Esophagus muscularis mucosa (tissue), 4 donors: ENCODE measurements around the gene MMP14. TPM values are rescaled to one million over a fixed set of nuclear protein-coding genes. Genes with fewer than 3 reads are reported as not detected.

Experiments used
- DNase-seq: peaks from one replicate; pipeline ENCODE4 v3.0.0-alpha.2; 2017; ENCODE audit errors: extremely low spot score
- H3K27ac ChIP-seq, 4 donors: fragments of 200-600 bp; sonication (generic); replicated peaks in 1 of 4; 1 replicate in 3 of 4; 2 replicates in 1 of 4; pipeline ENCODE4 v1.5.1; 2016 to 2019; ENCODE audit warnings: mild to moderate bottlenecking in 1 of 4
- H3K27me3 ChIP-seq, 4 donors: fragments of 200-600 bp; sonication (generic); one replicate each; pipeline versions ENCODE4 v1.5.1 to v1.6.0; 2016 to 2019
- H3K36me3 ChIP-seq, 4 donors: fragments of 200-600 bp; sonication (generic); one replicate each; pipeline ENCODE4 v1.5.1; 2016 to 2019
- H3K4me1 ChIP-seq, 4 donors: fragments of 200-600 bp; sonication (generic); one replicate each; pipeline ENCODE4 v1.5.1; 2016 to 2019
- H3K4me3 ChIP-seq, 4 donors: fragments of 200-600 bp; sonication (generic); 1 replicate in 2 of 4; 2 replicates in 2 of 4; pipeline ENCODE4 v1.5.1; 2016 to 2019; ENCODE audit warnings: mild to moderate bottlenecking in 4 of 4, moderate library complexity in 1 of 4
- H3K9me3 ChIP-seq, 4 donors: fragments of 200-600 bp; sonication (generic); 1 replicate in 3 of 4; 2 replicates in 1 of 4; pipeline ENCODE4 v1.5.1; 2016 to 2019
- CTCF ChIP-seq, 3 experiments: fragments of 200-600 bp in 2 of 3; fragments of 450-650 bp in 1 of 3; sonication (generic) in 2 of 3; IDR thresholded peaks; one replicate each; pipeline ENCODE4 v1.5.1; 2017 to 2019; ENCODE audit warnings: antibody characterized with exemption in 3 of 3, mild to moderate bottlenecking in 2 of 3, moderate library complexity in 1 of 3
- EP300 ChIP-seq: sonication (generic); formaldehyde crosslinking; IDR thresholded peaks from one replicate; pipeline ENCODE4 v1.6.1; 2017; ENCODE audit warnings: antibody characterized with exemption
- POLR2A ChIP-seq: fragments of 450-650 bp; IDR thresholded peaks from one replicate; pipeline ENCODE4 v1.6.1; 2017; ENCODE audit warnings: antibody characterized with exemption, moderate library complexity, mild to moderate bottlenecking, low read depth
- POLR2AphosphoS5 ChIP-seq, 2 donors: sonication (generic); formaldehyde crosslinking; IDR thresholded peaks; one replicate each; pipeline ENCODE4 v1.6.1; 2017; ENCODE audit warnings: antibody characterized with exemption in 2 of 2
- WGBS: methylation state at CpG from one replicate; pipeline ENCODE4 v1.1.5; 2018; 5-methylcytosine and 5-hydroxymethylcytosine counted together
- intact Hi-C: fragments of 100-400 bp; cut with DNase I; formaldehyde crosslinking; loops from one replicate; pipeline ENCODE4 v1.15.1; 2023
- total RNA-seq, 4 donors: library from RNA; depleted of rRNA; stranded (reverse); fragments of >200 nt; gene quantifications; one replicate each; pipeline versions ENCODE4 v1.1.0 to v1.2.1, GENCODE V29; 2016

The MMP14 gene
- total RNA-seq, 4 donors from 2014 or later, result 83.9 to 149 (median 123) TPM

GRCh38 chr14:22872033-22872832 lies 35.8 kb downstream of the MMP14 start:
- Histone ChIP-seq H3K27ac (peak overlapping the region; percentile 98 to 100 (median 100)), H3K27me3 (peaks cover 0 to 3% (median 0%) of the 10 kb centered on the region in 4 donors), H3K9me3 (no peaks in the 10 kb centered on the region), H3K36me3 (peaks cover 32 to 43% (median 42%) of the 10 kb centered on the region in 4 donors), H3K4me1 (peaks cover 27 to 60% (median 56%) of the 10 kb centered on the region in 4 donors), H3K4me3 (peak overlapping the region; percentile 92 to 100 (median 98))
- TF ChIP-seq POLR2A (no peak), CTCF (IDR thresholded peaks at IDR 0.05) (peak; percentile 94 to 100 (median 98)), EP300 (no peak), POLR2AphosphoS5 (IDR thresholded peaks at IDR 0.05) (peak; percentile 74)
- peak; percentile 96 for DNase-seq
- 0% methylated on average over 21 of the region's 45 CpGs for WGBS
- intact Hi-C loops, result loop anchor here (1.0 to 10.0 kb wide), 2 partner anchors 28 to 113 kb away; partner anchors contain the start of gene AJUBA

- DNase-seq, result no peak
- WGBS, result 30% methylated on average over 9 of the region's 10 CpGs
- peaks cover 0 to 3% (median 0%) of the 10 kb centered on the region in 4 donors for H3K27me3 ChIP-seq
- H3K4me1 ChIP-seq, result peaks cover 27 to 60% (median 56%) of the 10 kb centered on the region in 4 donors
- peaks cover 39 to 50% (median 49%) of the 10 kb centered on the region in 4 donors for H3K36me3 ChIP-seq
- no peaks in the 10 kb centered on the region for H3K9me3 ChIP-seq
- no peak for TF ChIP-seq POLR2AphosphoS5 (IDR thresholded peaks at IDR 0.05)
- peak in 1 of 3 experiments; percentile 11 for TF ChIP-seq CTCF (IDR thresholded peaks at IDR 0.05)
- H3K4me3 ChIP-seq, result peak overlapping the region; percentile 92 to 100 (median 98)
- H3K27ac ChIP-seq, result peak overlapping the region; percentile 98 to 100 (median 100)
- intact Hi-C loops, result loop anchor here (1.0 to 10.0 kb wide), 2 partner anchors 27 to 112 kb away; partner anchors contain the start of gene AJUBA
Measured at GRCh38 chr14:22872833-22873520, 36.6 kb downstream of the MMP14 start.

- Histone ChIP-seq H3K36me3 (peaks cover 45 to 69% (median 68%) of the 10 kb centered on the region in 4 donors), H3K27ac (no peak overlapping the region), H3K4me3 (no peak overlapping the region), H3K4me1 (peaks cover 22 to 52% (median 48%) of the 10 kb centered on the region in 4 donors), H3K27me3 (peaks cover 0 to 3% (median 0%) of the 10 kb centered on the region in 4 donors), H3K9me3 (no peaks in the 10 kb centered on the region)
- intact Hi-C loops, result loop anchor here (2.0 to 10.0 kb wide), 3 partner anchors 22 to 110 kb away; partner anchors contain the start of gene AJUBA
- no peak for DNase-seq
- no peak for TF ChIP-seq POLR2AphosphoS5 (IDR thresholded peaks at IDR 0.05)
- TF ChIP-seq CTCF (IDR thresholded peaks at IDR 0.05), result no peak
- no peak for TF ChIP-seq EP300
- TF ChIP-seq POLR2A, result no peak
- 93% methylated on average over 13 of the region's 15 CpGs for WGBS
Measured at GRCh38 chr14:22875003-22875747, 38.8 kb downstream of the MMP14 start.

GRCh38 chr14:22875748-22876319 lies 39.4 kb downstream of the MMP14 start:
- peaks cover 0 to 3% (median 0%) of the 10 kb centered on the region in 4 donors for H3K27me3 ChIP-seq
- no peak overlapping the region for H3K4me3 ChIP-seq
- no peak for DNase-seq
- no peaks in the 10 kb centered on the region for H3K9me3 ChIP-seq
- intact Hi-C loops, result loop anchor here (2.0 to 10.0 kb wide), 3 partner anchors 21 to 109 kb away; partner anchors contain the start of gene AJUBA
- H3K36me3 ChIP-seq, result peaks cover 45 to 69% (median 68%) of the 10 kb centered on the region in 4 donors
- H3K27ac ChIP-seq, result no peak overlapping the region
- peaks cover 17 to 45% (median 41%) of the 10 kb centered on the region in 4 donors for H3K4me1 ChIP-seq
- no peak for TF ChIP-seq EP300
- no peak for TF ChIP-seq POLR2AphosphoS5 (IDR thresholded peaks at IDR 0.05)
- no peak for TF ChIP-seq POLR2A
- TF ChIP-seq CTCF (IDR thresholded peaks at IDR 0.05), result no peak
- WGBS, result 97% methylated on average over 11 of the region's 20 CpGs
